Activated T-cell treated with anti-CD3 and anti-CD28 coated beads for 4 hours (primary cell): Measurements from ENCODE around the gene SRSF11.
"Not testable (repeated sequence)": the region's sequence is repeated elsewhere in the genome, so short reads cannot be mapped to it uniquely, and the experiment has no call there.

Experiments used
- DNase-seq: peaks from one replicate; pipeline ENCODE4 v3.0.0-alpha.2; 2020

Gene SRSF11

GRCh38 chr1:70221238-70222121 is at the start of gene SRSF11:
Gene SRSF11 (plus strand): TSS chr1:70221380. CDS start chr1:70221637, 257 bp downstream.
- DNase-seq = peak; percentile 97

GRCh38 chr1:70171512-70171911 is 49.7 kb upstream of the SRSF11 start:
- no peak for DNase-seq

GRCh38 chr1:70185181-70185580 is 36.0 kb upstream of the SRSF11 start:
- not testable (repeated sequence) for DNase-seq

GRCh38 chr1:70188522-70188921 is 32.7 kb upstream of the SRSF11 start:
- DNase-seq = no peak

GRCh38 chr1:70190180-70190579 is 31.0 kb upstream of the SRSF11 start:
- no peak for DNase-seq

GRCh38 chr1:70192446-70192845 is 28.7 kb upstream of the SRSF11 start:
- not testable (repeated sequence) for DNase-seq

- no peak for DNase-seq
These were observed 26.6 kb upstream of the SRSF11 start for GRCh38 chr1:70194601-70195000.

GRCh38 chr1:70195342-70195741 is 25.8 kb upstream of the SRSF11 start:
- no peak for DNase-seq

GRCh38 chr1:70196333-70196732 is 24.8 kb upstream of the SRSF11 start:
- DNase-seq = no peak

GRCh38 chr1:70200065-70200464 is 21.1 kb upstream of the SRSF11 start:
- no peak for DNase-seq

- DNase-seq = no peak
These were observed 18.9 kb upstream of the SRSF11 start for GRCh38 chr1:70202173-70202758.

GRCh38 chr1:70204139-70204538 is 17.0 kb upstream of the SRSF11 start:
- DNase-seq = no peak

- DNase-seq = no peak
These were observed 16.6 kb upstream of the SRSF11 start for GRCh38 chr1:70204600-70204999.

GRCh38 chr1:70205071-70205433 is 16.1 kb upstream of the SRSF11 start:
- DNase-seq = no peak

GRCh38 chr1:70205434-70206118 is 15.6 kb upstream of the SRSF11 start, which contains the start of gene LRRC40:
Gene LRRC40 (minus strand): TSS chr1:70205579. CDS start chr1:70205540, 39 bp downstream.
- DNase-seq = peak; percentile 95

GRCh38 chr1:70206833-70207232 is 14.3 kb upstream of the SRSF11 start:
- not testable (repeated sequence) for DNase-seq

- DNase-seq = no peak
These were observed 13.7 kb upstream of the SRSF11 start for GRCh38 chr1:70207492-70207891.

- no peak for DNase-seq
These were observed 12.9 kb upstream of the SRSF11 start for GRCh38 chr1:70208292-70208691.

- DNase-seq = no peak
These were observed 10.4 kb upstream of the SRSF11 start for GRCh38 chr1:70210820-70211219.

- no peak for DNase-seq
These were observed 9.6 kb upstream of the SRSF11 start for GRCh38 chr1:70211541-70211940.

GRCh38 chr1:70220015-70220414 is 1.2 kb upstream of the SRSF11 start:
- no peak for DNase-seq

- DNase-seq = no peak
These were observed 503 bp upstream of the SRSF11 start for GRCh38 chr1:70220517-70221237.

- no peak for DNase-seq
These were observed 1.6 kb downstream of the SRSF11 start for GRCh38 chr1:70222716-70223235.
